Measurements from ENCODE around the gene PNMA8A.

The PNMA8A gene

DNA sequence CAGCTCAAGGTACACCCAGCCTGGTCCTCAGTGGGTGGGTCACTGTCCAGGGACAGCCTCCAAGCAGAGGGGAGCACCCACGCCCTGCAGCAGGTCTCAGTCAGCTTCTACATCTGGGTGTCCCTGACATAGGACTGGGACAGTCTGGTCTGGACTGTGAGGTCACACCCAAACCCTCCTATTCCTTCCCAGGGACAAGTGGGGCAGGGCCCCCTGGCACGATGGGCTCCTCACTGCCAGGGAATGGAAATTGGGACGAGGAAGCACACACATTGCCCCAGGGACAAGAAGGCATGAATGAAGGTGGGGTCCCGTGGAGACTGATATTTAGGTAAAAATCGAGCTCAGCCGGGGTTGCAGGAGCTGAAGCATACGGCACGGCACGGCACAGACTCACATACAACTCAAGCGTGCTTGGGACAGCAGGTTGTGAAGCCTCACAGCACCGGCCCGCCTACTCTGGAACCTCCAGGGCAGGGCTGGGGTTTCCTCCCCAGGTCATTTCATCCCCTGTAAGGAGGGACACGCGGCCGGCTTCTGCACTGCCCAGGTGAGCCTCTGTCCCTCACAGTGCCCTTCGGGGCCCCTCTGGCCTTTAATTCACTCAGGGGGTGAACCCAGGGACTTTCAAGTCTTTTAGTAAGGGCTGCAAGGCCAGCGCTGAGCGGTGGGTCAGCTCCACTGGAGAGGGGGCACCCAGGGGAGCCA lies 20.8 kb upstream of the PNMA8A start:
- no peak for DNase-seq (ENCODE audit: low read depth in 2 of 2)

DNA sequence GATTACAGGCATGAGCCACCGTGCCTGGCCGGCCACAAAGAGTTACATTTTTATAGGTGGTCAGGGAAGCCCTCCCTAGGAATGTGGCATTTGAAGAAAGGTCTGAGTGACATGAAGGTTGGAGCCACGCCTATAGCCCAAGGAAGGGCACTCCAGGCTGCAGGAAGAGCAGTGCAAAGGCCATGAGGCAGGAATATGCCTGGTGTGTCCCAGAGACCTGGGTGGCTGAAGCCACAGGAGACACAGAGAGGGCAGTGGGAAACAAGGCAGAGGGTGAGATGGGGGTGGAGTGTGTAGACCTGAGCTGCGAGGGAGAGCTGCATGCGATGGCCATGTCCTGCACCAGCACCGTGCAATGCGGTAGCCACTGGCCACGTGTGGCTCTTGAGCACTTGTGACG lies 19.4 kb upstream of the PNMA8A start:
- DNase-seq (ENCODE audit: low read depth in 2 of 2) = no peak

DNA sequence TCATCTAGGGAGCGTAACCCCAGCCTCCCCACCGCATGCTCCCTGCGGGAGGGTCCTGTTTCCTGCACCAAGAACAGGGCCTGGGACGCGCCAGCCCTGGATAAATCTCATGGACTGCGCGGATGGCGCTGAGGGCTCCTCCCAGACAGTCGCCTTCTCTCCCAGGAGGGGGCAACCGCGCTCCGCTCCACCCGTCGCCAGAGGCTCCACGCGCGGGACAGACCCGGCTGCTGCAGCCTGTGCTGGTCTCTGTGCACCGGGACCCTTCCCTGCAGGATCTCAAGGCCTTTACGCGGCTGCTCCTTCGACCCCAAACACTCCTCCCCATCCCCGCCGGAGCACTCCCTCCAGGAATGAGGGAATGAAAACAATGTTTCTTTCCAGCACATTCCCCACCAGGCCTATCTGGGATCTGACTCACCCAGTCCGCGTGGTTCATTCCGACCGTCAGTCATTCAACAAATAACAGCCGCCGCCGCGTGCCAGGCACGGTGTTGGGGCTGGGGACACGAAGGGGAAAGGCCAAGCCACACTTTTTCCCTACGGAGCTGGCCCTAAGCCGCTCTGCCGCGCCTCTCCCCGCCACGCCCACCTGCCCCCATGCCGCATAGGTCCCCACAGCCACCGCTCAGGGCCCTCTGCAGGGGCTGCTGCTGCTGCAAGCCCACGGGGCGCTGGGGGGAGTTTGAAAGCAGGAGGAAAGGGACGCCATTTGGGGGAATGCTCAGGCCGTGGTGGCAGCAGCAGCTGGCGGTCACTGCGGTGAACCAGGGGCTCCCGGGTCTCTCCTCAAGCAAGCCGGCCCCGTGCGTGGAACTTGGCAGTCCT lies 18.3 kb upstream of the PNMA8A start:
- DNase-seq (ENCODE audit: low read depth in 2 of 2) = no peak

DNA sequence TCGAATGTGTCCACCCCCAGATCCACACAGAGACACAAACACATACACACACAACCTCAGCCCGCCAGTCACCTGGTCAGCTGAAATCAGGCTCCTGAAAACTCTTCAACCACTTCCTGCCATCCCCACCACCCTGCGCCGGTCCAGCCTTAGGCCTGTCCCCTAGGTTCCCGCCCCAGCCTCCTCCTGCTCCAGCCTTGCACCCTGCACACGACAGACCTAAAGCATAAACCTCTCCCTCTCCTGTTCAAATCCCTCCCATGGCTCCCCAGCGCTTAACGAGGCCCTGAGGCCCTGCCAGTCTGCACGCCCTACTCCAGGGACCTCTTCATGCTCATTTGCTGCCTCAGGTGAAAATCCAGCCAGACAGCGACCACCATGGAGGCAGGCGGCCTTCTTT lies 17.2 kb upstream of the PNMA8A start:
- DNase-seq (ENCODE audit: low read depth in 2 of 2) = no peak

DNA sequence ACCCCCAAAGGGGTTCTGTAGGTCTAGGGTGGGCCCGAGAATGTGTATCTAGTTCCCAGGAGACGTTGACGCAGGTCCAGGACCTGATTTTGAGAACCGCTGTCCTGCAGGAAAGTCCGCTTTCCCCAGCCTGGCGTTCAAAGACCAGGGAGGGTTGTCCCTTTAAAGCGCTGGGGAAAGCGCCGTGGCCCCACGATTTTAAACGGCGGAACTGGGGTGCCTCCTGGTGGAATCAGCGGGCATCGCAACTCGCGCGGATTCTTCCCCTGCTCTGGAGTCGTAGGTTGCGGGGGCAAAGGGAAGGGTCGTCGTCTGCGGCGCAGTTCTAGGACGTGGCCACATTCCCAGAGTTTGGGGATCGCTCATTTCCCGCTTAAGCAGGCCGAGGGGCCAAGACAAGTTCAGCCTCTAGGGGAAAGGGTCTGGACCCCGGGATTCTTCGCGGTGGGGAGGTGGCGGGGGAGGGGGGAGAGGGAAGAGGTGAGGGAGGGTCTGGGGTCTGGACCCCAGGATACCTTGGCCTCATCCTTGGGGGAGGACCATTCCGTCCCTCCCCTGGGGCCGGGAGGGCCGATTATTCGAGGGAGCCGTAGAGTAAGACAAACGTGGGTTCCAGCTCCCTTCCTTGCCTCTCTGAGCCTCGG lies 16.6 kb upstream of the PNMA8A start:
- DNase-seq (ENCODE audit: low read depth in 2 of 2) = peak; percentile 73 to 78

DNA sequence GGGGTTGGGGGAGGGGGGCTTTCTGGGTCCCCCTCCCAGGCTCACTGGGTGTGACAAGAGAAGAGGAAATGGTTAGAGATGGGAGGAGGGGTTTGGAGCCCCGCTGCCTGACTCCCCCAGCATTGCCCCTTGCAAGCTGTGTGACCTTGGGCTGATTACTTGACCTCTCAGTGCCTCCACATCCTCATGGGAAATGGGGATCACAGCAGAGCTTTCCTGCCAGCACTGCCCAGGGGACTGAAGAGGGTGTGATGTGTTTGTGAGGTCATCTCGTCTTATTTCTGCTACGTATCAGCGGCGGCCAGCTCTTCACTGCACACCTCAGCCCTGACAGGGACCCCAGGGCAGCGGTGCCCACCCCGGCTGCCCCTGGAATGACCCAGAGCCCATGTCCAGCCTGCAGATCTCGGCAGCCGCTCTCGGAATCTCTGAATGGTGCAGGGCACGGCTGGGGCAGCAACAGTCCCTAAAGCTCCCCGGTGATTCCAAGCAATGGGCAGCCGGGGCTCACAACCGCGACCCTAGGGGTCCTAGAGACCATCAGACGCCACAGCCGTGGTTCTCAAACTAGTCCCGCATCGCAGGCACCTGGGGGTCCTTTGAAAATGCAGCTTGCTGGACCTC lies 15.9 kb upstream of the PNMA8A start:
- no peak for DNase-seq (ENCODE audit: low read depth in 2 of 2)

DNA sequence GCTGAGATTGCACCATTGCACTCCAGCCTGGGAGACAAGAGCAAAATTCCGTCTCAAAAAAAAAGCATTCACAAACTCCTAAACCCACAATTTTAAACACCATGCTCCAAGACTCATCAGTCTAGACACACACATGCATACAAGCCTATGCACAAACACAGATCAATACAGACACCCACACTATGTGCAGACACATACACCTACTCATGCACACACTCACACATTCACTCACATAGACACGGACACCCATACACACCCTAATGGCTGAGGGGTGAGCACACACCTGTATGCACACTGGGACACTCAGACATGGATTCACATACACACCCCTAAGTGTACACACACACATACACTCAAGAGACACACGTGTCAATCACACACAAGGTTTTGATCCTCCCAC lies 15.0 kb upstream of the PNMA8A start:
- no peak for DNase-seq (ENCODE audit: low read depth in 2 of 2)

DNA sequence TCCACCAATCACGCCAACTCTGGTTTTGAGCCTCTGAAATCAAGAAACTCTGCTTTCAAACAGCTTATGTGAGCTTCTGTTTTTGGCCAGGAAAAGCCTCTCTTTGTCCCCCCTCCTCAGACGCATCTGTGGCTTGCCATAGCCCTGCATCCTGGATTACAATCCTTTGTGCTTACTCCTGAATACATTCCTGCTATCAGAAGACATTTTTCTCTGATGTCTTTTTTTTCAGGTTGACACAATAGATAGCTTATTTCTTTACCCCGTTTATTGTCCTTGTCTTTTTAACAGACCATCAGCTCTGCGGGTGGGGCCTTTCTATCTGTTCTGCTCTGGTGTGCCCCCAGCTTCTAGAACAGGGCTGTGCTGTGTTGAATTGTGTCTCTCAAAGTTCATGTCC lies 13.3 kb upstream of the PNMA8A start:
- DNase-seq (ENCODE audit: low read depth in 2 of 2) = no peak

DNA sequence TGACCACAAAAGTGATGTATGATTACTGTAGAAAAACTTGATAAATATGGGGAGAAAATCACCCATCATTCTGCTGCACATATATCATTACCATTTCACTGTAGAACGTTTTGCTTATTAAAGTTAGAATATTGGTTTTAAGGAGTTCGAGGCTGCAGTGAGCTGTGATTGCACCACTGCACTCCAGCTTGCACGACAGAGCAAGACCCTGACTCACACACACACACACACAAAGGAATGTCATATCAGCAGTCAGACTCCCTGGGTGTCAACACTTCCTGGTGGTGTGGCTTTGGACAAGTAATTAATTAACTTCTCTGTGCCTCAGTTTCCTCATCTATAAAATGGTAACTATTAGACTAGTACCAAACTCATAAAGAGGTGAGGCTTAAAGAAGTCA lies 11.3 kb upstream of the PNMA8A start:
- no peak for DNase-seq (ENCODE audit: low read depth in 2 of 2)

DNA sequence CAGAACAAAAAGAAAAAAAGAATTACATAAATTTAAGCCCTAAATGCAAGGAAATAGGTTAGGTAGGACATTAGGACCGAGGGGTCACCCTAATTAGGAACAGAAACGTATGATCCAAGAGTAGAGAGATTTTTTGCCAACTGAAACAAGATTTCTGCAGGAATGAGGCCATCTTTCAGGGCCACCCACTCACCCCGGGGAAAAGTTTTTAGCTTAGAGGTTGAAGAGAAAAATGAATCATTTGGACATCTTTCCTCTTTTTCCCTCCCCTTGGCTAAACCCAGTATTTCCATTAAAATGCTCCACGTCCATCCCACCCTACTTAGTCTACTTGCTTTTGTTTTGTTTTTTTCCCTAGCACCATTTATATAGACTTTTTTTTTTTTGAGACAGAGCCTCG lies 10.6 kb upstream of the PNMA8A start:
- DNase-seq (ENCODE audit: low read depth in 2 of 2) = no peak

DNA sequence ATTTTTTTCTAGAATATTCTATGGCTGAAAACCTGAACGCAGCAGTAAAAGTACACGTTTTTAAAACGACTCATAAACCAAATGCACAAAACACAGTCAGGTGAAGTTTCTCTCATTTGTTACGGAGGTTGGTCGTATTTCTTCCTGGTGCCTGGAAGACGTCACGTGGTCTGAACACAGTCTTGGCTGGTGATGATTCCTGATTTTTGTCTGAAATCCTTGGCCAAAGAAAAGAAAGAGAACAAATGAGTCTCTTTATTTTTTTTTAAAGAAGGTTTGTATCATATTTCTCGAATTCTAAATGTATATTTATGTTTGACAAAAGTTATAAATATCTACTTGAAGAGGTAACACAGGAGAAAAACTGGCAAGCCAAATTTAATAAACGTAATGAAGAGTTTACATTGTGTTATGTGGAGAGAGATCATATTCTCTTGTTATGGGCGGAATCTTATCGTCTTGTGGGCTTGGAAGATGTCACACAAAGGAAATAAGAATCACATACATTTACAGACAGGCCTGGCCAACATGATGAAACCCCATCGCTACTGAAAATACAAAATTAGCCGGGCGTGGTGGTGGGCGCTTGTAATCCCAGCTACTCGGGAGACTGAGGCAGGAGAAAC lies 10.0 kb upstream of the PNMA8A start:
- no peak for DNase-seq (ENCODE audit: low read depth in 2 of 2)

DNA sequence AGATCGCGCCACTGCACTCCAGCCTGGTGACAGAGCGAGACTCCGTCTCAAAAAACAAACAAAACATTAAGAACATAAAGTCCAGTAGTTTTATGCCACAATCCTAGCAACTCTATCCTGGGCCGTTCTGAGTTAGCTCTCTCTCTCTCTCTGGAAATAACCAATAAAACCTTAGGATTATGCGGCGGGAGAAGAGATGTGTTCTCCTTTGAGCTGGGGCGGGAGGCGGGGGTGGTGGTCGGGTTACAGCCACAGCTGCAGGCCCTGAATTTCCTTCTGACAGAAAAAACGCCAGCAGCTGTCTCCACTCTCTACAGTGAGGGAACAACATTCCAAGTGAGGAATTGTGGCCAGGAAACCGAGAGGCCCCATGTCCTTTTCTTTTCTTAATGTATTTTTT lies 9.1 kb upstream of the PNMA8A start:
- no peak for DNase-seq (ENCODE audit: low read depth in 2 of 2)

DNA sequence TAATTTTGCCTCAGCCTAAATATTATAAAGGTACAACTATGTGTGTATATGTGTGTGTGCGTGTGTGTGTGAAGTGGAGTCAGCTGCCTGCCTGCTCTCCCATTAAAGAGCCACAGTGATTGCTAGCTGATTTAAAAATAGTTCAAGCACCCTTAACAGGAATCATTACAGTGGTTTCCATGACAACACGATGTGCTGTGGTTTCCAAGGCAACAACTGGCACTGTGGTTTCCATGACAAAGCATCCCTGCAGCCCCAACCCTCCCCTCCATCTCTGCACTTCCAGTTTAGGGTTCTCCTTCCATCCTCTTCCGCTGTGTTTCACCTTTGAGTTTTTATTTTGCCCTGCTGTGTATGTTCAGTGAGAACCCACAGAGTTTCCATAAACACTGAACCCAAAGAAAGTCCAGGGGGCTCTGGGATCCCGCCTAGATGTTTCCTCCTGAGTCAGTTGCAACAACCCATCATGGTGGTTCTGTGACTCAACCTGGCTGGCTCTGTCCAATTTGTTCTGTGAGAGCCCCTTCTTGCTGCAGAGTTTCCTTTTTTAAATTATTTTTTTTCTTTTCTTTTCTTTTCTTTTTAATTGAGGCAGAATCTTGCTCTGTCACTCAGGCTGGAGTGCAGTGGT lies 7.1 kb upstream of the PNMA8A start:
- DNase-seq (ENCODE audit: low read depth in 2 of 2) = no peak

DNA sequence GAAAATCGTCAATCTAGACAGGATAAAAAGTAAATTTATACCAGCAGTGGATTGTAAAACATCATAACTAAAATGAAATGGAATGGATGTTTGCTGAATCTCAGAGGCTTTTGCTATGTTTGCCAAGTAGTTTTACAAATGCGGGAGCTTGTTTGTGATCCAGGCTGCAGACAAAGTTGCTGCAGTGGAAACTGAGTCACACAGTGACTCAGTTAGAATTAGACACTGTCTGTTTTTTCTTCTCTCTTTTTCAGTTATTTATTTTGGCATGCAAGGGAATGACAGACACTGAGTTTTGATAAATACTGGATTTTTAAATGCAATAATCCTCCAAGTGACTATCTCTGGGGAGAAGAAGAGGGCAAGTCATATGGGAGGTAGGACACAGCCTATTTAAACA lies 4.6 kb upstream of the PNMA8A start:
- no peak for DNase-seq (ENCODE audit: low read depth in 2 of 2)

DNA sequence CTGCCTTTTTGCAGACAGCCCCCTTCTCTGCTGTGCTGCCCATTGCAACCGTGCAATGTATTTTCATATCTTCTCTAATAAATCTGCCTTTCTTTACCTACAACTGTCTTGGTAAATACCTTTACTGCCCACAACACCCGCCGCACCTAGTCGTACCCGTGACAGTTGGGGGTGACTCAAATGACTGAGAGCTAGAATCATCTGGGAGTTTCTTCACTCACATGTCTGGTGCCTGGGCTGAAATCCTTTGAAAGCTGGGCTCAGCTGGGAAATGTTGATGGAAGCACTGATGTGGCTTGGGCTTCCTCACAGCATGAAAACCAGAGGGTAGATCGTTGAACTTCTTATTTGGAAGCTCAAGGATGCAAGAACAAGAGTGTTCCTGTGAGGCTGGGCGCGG lies 2.8 kb upstream of the PNMA8A start:
- no peak for DNase-seq (ENCODE audit: low read depth in 2 of 2)

DNA sequence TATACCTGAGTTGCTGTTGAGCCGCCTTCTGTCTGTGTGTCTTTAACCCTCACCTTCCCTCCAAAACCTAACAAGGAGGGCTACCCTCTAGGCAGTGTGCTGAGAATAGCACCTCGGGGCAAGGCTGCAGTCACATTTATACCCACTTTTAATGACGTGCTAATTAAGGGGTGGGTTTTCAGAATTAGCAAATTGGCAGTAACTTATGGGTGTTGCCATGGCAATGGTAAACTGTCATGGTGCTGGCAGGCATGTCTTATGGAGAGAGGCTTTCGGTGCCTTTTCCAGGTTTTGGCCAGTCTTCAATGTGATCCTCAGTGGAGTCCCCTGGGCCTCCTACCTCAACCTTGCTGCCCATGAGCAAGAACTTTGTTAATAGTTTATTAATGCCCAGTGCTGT lies 1.2 kb upstream of the PNMA8A start:
- DNase-seq (ENCODE audit: low read depth in 2 of 2) = no peak

DNA sequence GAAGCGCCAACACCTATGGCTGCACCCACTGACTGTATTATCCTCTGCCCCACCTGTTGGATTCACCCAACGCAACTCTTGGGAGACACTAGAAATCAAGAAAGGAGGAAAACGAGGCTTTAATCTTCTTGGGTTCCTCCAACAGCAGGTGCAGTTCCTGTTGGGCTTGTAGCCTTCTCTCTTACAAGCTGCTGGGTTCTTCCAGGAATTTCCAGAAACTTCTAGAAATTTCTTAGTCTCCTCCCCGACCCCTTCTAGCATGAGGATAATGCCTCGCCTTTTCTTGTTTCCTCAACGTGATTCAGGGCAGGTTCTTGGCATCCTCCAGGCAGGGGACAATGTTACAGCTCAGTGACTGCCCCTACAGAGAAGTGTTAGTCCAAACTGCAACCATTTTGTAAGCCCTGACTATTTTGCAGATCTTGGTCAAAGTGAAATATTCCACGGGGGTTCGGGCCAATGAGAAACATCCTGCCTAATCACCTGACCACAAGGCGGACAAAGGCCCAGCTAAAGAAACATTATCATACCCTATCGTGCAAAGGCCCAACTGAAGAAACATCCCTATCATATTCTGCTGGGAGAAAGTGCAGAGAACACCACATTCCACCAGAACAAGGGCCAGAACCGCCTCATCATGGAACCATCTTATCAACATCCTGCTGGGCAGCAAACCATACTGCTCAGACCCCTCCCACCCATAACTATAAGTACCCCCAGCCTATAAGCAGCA lies 614 bp upstream of the PNMA8A start:
- DNase-seq (ENCODE audit: low read depth in 2 of 2) = no peak

DNA sequence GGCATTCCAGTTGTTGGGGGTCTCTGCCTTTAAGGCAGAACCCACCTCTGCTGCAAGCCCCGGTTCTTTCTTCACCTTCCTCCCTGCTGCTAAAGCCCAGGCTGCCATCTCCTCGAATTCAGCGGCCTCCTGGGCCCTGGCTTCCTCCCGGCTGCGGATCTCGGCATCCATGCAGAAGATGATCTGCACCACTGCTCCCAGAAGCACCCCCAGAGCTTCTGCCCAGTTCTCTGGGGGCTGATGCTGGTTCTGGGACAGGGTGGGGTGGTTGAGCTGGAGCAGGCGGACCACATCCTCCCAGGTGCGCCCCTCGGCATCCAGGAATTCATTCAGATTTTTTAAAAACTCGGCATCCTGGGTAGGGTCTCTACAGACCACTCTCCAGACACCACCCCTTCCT lies 987 bp downstream of the PNMA8A start:
- no peak for DNase-seq (ENCODE audit: low read depth in 2 of 2)

DNA sequence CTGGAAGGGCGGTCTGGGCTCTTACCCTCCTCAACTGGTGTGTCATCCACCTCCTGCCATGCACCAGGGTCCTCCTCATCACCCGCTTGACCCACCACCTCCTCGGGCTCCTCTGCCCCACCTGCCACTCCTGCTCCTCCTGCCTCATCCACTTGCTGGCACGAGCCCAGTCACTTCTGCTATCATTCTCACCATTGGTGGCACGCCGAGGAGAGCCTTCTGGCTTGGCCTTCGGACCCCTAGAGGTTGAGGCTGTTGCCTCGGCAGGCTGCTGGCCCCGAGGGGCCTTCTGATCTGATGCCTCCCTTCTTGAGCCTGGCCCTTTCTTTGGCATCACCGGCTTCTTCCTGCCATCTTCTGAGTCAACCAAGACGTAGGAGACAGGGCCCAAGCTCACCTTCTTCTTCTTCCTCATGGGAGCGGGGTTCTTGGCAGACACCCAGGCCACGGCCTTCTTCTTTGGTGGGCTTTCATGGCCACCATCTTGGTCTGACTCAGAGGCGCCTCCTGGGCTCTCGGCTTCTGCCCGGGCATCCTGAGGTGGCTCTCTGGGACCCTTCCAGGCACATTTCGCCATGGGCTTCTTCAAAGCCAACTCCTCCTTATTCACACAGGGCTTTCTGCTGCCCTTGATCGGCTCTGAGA lies 1.7 kb downstream of the PNMA8A start:
- no peak for DNase-seq (ENCODE audit: low read depth in 2 of 2)

DNA sequence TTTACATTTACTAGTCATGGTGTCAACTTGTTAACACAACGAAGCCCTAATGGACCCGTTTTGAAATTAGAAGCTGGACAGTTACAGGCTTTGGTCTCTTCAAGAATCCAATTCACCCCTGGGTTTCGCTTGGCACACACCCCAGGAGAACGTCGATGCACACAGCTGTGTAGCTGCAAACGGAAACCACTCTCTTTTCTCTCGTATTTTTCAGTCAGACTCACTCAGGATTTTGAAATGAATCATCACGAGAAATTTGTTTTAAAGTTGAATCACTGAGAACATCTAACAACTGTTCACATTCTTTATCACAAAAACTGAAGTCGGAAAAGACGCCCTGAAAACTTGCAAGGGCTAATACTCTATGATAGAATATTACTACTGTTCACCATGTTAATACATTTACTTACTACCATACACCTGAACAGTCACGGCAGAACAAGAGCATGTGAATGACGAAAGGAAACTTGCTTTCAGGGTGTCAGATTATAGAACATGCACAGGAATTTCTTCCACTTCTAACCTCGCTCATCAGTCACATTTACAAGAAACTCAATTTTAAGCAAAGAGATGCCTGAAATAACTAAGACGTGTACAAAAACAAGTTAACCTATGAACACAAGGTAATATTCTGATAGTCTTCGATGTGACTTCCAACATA lies 4.7 kb downstream of the PNMA8A start:
- no peak for DNase-seq (ENCODE audit: low read depth in 2 of 2)

Measured in activated CD4-positive, alpha-beta T cell treated with anti-CD3 and anti-CD28 coated beads for 24 hours (primary cell).